HG03097 (cell line): ENCODE results near the gene HBA2.
"Not testable (repeated sequence)": the region's sequence is repeated elsewhere in the genome, so short reads cannot be mapped to it uniquely, and the experiment has no call there.

Source experiments
- ATAC-seq: cut with Tn5 transposase; IDR thresholded peaks from one replicate; pipeline ENCODE4 v1.9.1; 2021; ENCODE audit not compliant: unreplicated experiment, low FRiP score

Gene HBA2

GRCh38 chr16:189604-190186 is 17.0 kb downstream of the HBA2 start:
- no peak for ATAC-seq

GRCh38 chr16:191831-192230 is 19.2 kb downstream of the HBA2 start:
- ATAC-seq: no peak

- no peak for ATAC-seq
Observed at GRCh38 chr16:192686-193085, 20.0 kb downstream of the HBA2 start.

- ATAC-seq: no peak
Observed at GRCh38 chr16:193441-193840, 20.8 kb downstream of the HBA2 start.

GRCh38 chr16:194516-194915 is 21.8 kb downstream of the HBA2 start:
- ATAC-seq: no peak

- no peak for ATAC-seq
Observed at GRCh38 chr16:200388-200787, 27.7 kb downstream of the HBA2 start.

GRCh38 chr16:203246-203645 is 30.6 kb downstream of the HBA2 start:
- ATAC-seq: no peak

- ATAC-seq: not testable (repeated sequence)
Observed at GRCh38 chr16:204046-204445, 31.4 kb downstream of the HBA2 start.

GRCh38 chr16:209359-209758 is 36.7 kb downstream of the HBA2 start:
- ATAC-seq: not testable (repeated sequence)

GRCh38 chr16:211631-212180 is 39.0 kb downstream of the HBA2 start:
- ATAC-seq: not testable (repeated sequence)

- no peak for ATAC-seq
Observed at GRCh38 chr16:212999-213398, 40.3 kb downstream of the HBA2 start.

- no peak for ATAC-seq
Observed at GRCh38 chr16:220021-220420, 47.3 kb downstream of the HBA2 start.
